ENCODE measurements around the gene MRTFB. TPM values are rescaled to one million over a fixed set of nuclear protein-coding genes. Genes with fewer than 3 reads are reported as not detected.

MRTFB gene
- polyA plus RNA-seq, 3 donors: 31.9 to 38.4 (median 35.7) TPM

DNA sequence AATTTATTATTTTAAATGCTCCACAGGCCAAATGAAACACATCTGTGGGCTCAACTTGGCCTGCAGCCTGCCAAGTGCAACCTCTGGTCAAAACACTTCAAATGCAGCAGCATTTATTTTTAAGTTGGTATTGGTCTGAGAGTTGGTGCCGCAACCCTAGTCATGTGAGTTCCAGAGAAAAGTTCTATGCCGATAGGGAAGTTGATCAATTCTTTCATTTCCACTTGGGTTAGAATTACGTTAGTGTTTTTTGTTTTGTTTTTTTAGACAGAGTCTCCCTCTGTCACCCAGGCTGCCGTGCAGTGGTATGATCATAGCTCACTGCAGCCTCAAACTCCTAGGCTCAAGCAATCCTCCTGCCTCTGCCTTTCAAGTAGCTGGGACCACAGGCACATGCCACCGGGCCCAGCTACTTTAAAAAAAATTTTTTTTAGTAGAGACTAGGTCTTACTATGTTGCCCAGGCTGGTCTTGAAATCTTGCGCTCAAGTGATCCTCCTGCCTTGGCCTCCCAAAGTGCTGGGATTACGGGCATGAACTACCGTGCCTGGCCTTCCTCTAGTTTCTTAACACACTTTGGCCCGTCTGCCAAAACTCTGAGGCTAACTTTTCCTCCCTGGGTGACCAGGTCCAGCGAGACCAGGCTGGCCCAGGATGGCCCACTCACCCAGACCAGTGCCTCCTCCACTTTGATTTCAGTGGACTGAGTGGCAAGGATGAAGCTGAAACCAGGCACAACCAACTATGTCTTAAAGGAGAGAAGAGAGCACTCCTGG lies 221.1 kb downstream of the MRTFB start:
- no peak for DNase-seq (ENCODE audit: extremely low read depth in 1 of 11, low read depth in 9 of 11, low spot score in 4 of 11)

- no peak for DNase-seq (ENCODE audit: extremely low read depth in 1 of 11, low read depth in 9 of 11, low spot score in 4 of 11)
These were observed 225.5 kb downstream of the MRTFB start for GRCh38 chr16:14296663-14297062.

DNA sequence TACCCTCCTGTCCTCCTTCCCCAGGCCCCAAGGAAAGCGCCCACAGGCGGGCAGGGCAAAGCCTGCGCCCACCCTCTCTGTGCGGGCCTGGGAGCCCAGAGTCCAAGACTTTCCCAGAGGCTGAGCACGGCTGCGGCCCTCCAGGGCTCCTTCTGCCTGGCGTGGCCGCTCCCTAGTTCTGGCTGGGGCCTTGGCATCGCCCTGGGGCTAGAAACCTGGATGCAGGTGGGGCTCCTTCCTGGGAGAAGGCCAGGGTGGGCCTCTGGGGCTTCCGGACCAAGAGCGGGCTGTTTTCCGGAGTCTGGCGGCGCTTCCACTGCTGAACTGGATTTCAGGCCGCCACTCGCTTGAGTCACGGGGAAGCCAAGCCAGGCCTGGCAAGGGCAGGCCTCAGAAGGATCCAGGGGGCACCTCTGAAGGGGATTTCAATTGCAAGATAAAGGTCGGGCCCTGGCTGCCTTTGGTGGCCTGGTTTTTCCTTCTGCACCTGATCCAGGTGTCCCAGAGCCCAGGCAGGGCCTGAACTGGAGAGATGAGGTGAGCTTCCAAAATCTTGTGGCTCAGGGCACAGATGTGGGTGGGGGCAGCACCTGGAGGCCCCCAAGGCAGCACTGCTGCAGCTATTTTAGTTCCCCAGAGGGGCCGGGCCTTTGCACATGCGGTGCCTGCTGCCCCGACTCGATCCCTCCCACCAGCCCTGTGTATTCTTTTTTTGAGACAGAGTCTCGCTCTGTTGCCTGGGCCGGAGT lies 227.4 kb downstream of the MRTFB start:
- no peak for DNase-seq (ENCODE audit: extremely low read depth in 1 of 11, low read depth in 9 of 11, low spot score in 4 of 11)

DNA sequence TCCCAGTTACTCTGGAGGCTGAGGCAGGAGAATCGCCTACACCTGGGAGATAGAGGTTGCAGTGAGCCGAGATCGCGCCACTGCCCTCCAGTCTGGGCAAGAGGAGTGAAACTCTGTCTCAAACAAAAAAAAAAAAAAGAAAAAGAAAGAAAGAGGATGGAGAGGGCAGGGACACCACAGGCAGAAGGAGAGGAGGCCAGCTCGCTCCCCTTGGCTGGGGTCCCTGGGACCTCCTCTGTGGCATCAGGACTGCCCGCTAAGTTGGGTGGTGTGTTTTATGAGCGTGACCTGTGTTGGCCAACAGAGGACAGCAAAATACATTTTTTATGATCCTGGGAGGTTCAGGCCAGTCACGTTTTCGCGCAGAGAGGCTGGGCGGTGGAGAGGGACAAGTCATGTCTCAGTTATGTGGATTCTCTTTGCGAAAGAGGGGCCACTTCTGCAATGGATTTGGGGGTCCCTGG lies 229.6 kb downstream of the MRTFB start:
- DNase-seq (ENCODE audit: extremely low read depth in 1 of 11, low read depth in 9 of 11, low spot score in 4 of 11): peak in 4 of 11 donors; percentile 46 to 64 (median 58)

DNA sequence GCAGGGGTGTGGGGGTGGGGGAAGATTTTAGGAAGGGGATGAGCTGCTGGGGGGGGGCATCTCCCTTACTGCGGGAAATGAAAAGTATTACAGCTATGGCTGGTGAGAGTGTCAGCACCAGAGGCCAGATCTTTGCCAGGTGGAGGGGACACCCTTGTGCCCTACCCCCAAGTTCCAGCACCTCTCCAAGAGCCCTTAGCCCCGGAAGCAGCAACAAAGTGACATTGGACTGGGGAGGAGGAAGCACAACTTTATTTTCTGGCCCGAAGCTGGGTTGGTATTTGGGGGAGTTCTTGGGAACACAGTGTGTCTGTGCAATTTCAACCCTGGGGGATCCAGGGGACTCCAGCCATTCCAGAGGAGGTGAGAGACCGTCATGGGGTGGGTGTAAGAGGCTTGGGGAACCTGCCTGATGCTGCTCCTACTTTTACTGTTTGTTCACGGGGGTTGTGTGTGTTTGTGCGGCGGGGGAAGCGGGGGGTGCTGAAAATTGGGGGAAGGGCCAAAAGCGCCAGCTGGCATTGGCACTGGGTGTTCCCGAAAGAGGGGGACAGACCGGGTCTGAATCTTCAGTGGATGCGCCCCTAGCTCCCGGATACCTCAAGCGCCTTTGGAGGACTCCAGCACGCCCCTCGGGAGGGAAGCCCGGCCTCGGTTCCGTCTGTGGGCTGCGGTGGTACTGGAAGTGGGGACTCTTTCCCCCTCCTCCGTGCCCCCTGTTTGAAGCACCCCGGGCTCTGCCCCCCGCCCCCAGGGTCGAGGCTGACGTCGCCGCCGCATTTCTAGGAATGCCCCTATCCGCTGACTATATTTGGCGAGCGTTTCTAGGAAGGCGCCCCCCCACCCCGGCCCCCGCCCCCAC lies 230.3 kb downstream of the MRTFB start:
- peak in 1 of 11 donors; percentile 25 for DNase-seq (ENCODE audit: extremely low read depth in 1 of 11, low read depth in 9 of 11, low spot score in 4 of 11)

GRCh38 chr16:14302031-14302398 lies 230.9 kb downstream of the MRTFB start:
- peak in 2 of 11 donors; percentile 51 to 62 for DNase-seq (ENCODE audit: extremely low read depth in 1 of 11, low read depth in 9 of 11, low spot score in 4 of 11)

DNA sequence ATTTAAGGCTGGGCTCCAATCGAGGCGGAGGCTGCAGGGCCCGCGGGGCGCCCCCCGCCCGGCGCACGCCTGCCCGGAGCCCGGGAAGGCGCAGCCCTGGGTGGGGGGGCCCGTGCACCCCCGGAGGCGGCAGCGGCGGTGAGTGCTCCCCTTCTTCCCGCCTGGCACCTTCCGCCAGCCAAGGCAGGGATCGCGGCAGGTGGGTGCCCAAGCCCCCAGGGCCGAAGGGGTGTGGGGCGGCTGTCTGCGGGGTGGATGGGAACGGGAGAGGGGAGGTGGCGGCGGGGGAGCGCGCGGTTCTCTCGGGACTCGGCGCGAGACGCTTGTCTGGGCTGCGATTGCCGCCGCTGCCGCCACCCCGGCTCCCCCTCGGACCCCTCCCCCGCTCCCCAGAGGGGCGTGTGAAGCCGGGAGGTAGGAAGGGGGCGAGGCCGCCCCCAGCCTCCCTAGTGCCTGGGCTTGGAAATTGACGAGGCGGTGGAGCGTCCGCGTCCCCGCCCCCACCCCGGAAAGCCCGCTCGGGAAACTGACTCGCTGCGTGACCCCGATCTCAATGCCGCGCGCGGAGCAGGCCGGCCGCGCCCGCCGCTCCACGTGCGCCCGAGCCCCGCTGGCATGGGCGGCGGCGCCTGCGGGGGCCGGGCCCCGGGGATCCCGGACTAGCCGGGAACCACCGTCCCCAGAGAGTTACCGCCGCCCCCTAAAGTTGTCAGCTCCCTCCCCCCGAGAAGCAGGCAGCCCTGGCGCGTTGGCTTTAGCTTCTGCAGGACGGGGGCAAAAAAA lies 231.5 kb downstream of the MRTFB start:
- peak in 2 of 11 donors; percentile 21 to 23 for DNase-seq (ENCODE audit: extremely low read depth in 1 of 11, low read depth in 9 of 11, low spot score in 4 of 11)

DNA sequence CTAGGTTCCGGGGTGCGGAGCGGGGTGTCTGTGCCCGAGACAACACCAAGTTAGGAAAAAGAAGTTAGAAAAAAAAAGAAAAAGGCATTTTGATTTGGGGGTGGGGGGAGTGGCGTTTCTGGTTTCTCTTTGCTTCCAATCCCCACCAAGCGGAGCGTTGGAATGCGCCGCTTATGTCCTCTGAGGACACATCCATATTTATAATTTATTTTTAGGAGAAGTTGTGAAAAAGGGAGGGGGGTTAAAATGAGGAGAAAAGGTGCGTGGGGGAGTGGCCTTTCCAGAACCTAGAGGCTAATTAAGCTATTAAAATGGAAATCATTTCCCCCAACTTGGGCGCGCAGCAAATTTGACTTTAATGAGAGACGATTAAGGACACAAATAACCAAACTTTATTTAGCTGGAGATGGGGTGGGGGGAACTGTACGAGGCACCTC lies 232.1 kb downstream of the MRTFB start:
- DNase-seq (ENCODE audit: extremely low read depth in 1 of 11, low read depth in 9 of 11, low spot score in 4 of 11): peak in 2 of 11 donors; percentile 25 to 27

DNA sequence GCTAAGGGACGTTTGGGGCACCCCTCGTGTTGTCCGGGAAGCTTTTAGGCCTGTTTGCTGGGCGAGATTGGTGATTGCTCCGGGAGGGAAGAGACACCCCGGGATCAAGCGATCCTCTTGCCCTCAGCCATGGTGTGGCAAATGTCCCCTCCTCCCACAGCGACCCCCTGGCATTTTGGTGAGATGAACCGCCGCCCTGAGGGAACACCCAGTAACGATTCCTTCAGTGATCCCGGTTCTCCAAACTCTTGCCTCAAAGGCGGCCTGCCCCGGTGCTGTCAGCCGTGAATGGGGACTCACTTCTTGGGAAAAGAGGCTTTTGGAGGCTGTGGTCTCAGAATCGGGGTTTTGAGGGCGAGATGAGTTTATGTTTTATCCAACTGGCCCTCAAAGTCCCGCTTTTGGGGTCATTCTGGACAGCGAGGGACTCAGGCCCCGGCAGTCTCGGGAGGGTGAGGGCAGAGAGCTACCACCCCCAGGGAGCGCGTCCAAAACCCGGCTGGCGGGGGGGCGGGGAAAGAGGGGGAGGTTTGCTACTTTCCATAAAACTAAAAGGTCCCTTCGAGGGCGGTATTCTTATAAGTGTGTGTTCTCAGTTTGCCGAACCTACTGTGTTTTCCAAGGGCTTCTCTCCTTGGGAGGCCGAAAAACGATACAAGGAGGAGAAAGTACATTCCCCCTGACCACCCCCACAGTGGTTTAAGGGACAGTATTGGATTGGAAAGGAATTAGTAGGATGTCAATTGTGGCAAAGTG lies 232.7 kb downstream of the MRTFB start:
- no peak for DNase-seq (ENCODE audit: extremely low read depth in 1 of 11, low read depth in 9 of 11, low spot score in 4 of 11)

- DNase-seq (ENCODE audit: extremely low read depth in 1 of 11, low read depth in 9 of 11, low spot score in 4 of 11): no peak
These were observed 233.9 kb downstream of the MRTFB start for GRCh38 chr16:14304891-14305460.

DNA sequence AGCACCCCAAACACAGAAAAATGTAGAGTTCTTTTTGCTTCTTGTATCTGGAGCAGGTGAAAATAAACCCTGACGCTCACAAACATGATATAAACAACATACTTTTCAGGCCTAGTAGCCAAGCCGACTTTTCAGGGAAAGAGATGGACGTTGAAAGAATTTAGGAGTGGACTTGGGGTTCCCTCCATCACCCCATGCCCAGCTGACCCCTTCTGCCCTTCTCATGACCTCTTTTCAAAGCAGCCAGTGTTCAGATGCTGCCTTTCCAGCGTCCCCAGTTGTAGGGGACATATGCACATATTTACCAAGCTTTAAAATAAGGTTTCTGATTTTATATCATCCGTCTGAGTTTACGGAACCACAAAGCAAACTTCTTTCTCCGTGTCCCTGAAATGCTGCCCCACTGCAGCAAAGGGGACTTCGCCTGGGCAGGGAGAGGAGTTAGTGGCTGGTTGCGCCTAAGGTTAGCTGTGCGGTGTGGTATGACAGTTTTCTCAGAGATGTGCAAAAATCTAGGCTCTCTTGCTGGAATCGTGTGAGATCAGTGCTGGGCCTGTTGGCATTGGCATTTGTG lies 235.5 kb downstream of the MRTFB start:
- DNase-seq (ENCODE audit: extremely low read depth in 1 of 11, low read depth in 9 of 11, low spot score in 4 of 11): no peak

- no peak for DNase-seq (ENCODE audit: extremely low read depth in 1 of 11, low read depth in 9 of 11, low spot score in 4 of 11)
These were observed 236.0 kb downstream of the MRTFB start for GRCh38 chr16:14307059-14307526.

DNA sequence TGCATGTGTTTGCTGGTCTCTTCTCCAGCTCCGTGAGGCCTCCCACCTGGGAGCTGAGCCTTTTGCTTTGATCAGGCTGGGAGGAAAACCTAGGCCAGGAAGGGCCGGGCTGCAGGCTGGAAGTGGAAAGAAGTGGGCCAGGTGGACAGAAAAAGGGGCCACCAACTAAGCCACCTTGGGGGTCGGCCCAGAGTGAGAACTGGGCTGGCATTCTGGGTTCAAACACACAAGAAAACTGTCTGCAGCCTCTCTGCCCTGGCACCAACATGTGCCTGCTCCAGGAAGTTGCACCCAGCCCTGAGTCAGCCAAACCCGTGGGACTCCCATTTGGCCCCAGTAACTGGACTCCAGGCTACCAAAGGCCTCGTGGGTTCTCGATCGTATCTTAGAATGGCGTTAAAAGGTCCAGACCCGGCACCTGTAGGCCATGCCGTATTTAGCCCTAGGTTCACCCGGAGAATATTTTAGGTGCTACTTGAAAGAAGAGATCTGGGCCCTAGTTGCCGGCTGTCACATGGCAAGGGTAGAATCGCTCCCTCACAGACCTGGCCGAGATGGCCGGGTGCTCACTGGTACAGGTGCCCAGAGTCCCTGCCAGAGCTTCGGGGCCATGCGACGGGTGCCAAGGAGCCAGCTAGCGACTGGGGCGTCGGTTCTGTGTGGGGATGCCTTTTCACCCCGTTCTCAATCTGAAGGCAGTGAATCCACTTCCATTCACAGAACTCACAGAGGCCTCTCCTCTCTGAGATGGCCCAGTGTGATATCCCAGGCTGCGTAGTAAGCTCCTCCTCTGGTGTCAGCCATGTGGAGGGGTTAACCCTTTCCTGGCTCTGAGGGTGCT lies 236.6 kb downstream of the MRTFB start:
- DNase-seq (ENCODE audit: extremely low read depth in 1 of 11, low read depth in 9 of 11, low spot score in 4 of 11): no peak

- DNase-seq (ENCODE audit: extremely low read depth in 1 of 11, low read depth in 9 of 11, low spot score in 4 of 11): no peak
These were observed 237.2 kb downstream of the MRTFB start for GRCh38 chr16:14308368-14308723.

- DNase-seq (ENCODE audit: extremely low read depth in 1 of 11, low read depth in 9 of 11, low spot score in 4 of 11): peak in 2 of 11 donors; percentile 12 to 30
These were observed 238.1 kb downstream of the MRTFB start for GRCh38 chr16:14309001-14309886.
